ENCODE measurements around the gene ZNF516. TPM values are rescaled to one million over a fixed set of nuclear protein-coding genes. Genes with fewer than 3 reads are reported as not detected.

ZNF516 gene
- total RNA-seq, 1 donor from 2014 or later: 19.4 TPM

DNA sequence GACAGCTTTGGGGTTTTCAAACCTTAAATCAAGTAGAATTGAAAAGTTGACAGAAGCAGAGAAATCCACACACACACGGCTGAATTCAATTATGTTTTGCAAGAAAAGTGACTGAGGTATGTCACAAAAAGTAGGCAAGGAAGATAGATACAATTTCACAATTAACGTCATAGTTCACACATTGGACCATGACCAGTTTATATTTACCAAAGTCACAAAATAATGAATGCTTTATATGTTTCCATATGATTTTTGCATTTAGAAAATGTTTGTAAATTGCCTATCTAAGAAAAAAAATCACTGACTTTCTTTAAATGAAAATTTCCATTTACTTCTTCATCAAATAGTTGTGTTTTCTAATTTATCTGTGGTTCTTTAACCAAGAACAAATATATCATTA lies 29.4 kb upstream of the ZNF516 start:
- no peak for DNase-seq
- Mint-ChIP-seq H3K9me3 (no peaks in the 10 kb centered on the region), H3K4me3 (no peak overlapping the region), H3K27ac (no peak overlapping the region), H3K4me1 (peaks cover 6% of the 10 kb centered on the region), H3K27me3 (peaks cover 22% of the 10 kb centered on the region), H3K36me3 (ENCODE audit: low read depth) (no peaks in the 10 kb centered on the region)
- CTCF ChIA-PET: no interaction called here
- TF ChIP-seq, protein P1, sequence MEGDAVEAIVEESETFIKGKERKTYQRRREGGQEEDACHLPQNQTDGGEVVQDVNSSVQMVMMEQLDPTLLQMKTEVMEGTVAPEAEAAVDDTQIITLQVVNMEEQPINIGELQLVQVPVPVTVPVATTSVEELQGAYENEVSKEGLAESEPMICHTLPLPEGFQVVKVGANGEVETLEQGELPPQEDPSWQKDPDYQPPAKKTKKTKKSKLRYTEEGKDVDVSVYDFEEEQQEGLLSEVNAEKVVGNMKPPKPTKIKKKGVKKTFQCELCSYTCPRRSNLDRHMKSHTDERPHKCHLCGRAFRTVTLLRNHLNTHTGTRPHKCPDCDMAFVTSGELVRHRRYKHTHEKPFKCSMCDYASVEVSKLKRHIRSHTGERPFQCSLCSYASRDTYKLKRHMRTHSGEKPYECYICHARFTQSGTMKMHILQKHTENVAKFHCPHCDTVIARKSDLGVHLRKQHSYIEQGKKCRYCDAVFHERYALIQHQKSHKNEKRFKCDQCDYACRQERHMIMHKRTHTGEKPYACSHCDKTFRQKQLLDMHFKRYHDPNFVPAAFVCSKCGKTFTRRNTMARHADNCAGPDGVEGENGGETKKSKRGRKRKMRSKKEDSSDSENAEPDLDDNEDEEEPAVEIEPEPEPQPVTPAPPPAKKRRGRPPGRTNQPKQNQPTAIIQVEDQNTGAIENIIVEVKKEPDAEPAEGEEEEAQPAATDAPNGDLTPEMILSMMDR (IDR thresholded peaks at IDR 0.05): no peak
- no peak for ATAC-seq (ENCODE audit: low read depth)
- POLR2A ChIA-PET: no interaction called here
- intact Hi-C loops (cut with micrococcal nuclease): loop anchor here (10.0 kb wide), 1 partner anchor 50 kb away; no protein-coding TSS in a partner anchor

- Mint-ChIP-seq H3K27ac (no peak overlapping the region), H3K27me3 (peaks cover 28% of the 10 kb centered on the region), H3K4me3 (no peak overlapping the region), H3K4me1 (peaks cover 15% of the 10 kb centered on the region), H3K36me3 (ENCODE audit: low read depth) (no peaks in the 10 kb centered on the region), H3K9me3 (no peaks in the 10 kb centered on the region)
- no peak for DNase-seq
- POLR2A ChIA-PET: no interaction called here
- intact Hi-C loops (cut with micrococcal nuclease): loop anchor here (10.0 kb wide), 1 partner anchor 52 kb away; no protein-coding TSS in a partner anchor
- TF ChIP-seq, protein P1 (IDR thresholded peaks at IDR 0.05): no peak
- CTCF ChIA-PET: no interaction called here
- ATAC-seq (ENCODE audit: low read depth): no peak
Measured at GRCh38 chr18:76522551-76522950, 27.5 kb upstream of the ZNF516 start.

- TF ChIP-seq, protein P1 (IDR thresholded peaks at IDR 0.05): no peak
- ChIA-PET POLR2A (no interaction called here), CTCF (no interaction called here)
- H3K4me1 Mint-ChIP-seq: peaks cover 17% of the 10 kb centered on the region
- no peaks in the 10 kb centered on the region for H3K9me3 Mint-ChIP-seq
- peaks cover 26% of the 10 kb centered on the region for H3K27me3 Mint-ChIP-seq
- H3K36me3 Mint-ChIP-seq (ENCODE audit: low read depth): no peaks in the 10 kb centered on the region
- DNase-seq (no peak), ATAC-seq (ENCODE audit: low read depth) (no peak)
- H3K27ac Mint-ChIP-seq: no peak overlapping the region
- intact Hi-C loops (cut with micrococcal nuclease): loop anchor here (10.0 kb wide), 1 partner anchor 53 kb away; no protein-coding TSS in a partner anchor
- no peak overlapping the region for H3K4me3 Mint-ChIP-seq
Measured at GRCh38 chr18:76522122-76522503, 27.1 kb upstream of the ZNF516 start.

DNA sequence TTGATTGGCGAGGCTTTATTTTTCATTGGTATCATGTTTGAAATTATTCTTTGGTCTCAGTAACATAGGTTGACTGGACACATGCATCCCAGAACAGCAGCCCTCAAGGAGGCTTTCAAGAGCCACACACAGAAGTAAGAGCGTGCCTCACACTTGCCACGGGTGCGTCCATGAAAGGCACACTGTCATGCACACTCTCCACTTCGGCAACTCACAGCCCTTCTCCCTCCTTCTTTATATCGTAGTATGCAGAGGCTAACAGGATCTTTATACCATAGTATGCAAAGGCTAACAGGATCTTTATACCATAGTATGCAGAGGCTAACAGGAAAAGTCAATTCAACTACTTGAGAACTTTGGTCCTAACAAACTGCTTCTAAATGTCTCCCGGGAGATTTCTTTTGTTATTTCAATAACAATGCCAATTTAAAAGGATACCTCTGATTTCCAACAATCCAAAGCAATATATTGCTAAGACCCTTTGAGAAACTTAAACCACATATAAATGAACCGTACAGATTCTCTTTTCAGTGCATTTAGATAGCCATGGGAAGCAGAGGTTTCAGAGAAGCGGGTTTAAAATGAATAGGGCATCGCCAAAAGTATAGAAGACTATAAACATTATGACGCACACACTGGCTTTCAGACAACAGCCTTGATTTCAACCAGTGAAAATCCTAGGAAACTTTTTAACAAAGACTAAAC lies 26.5 kb upstream of the ZNF516 start:
- ATAC-seq (ENCODE audit: low read depth) (no peak), DNase-seq (no peak)
- Mint-ChIP-seq H3K36me3 (ENCODE audit: low read depth) (no peaks in the 10 kb centered on the region), H3K27ac (no peak overlapping the region), H3K9me3 (no peaks in the 10 kb centered on the region), H3K4me3 (no peak overlapping the region), H3K4me1 (peaks cover 17% of the 10 kb centered on the region), H3K27me3 (peaks cover 21% of the 10 kb centered on the region)
- TF ChIP-seq, protein P1 (IDR thresholded peaks at IDR 0.05): no peak
- ChIA-PET POLR2A (no interaction called here), CTCF (no interaction called here)
- intact Hi-C loops (cut with micrococcal nuclease): loop anchor here (10.0 kb wide), 1 partner anchor 53 kb away; no protein-coding TSS in a partner anchor

DNA sequence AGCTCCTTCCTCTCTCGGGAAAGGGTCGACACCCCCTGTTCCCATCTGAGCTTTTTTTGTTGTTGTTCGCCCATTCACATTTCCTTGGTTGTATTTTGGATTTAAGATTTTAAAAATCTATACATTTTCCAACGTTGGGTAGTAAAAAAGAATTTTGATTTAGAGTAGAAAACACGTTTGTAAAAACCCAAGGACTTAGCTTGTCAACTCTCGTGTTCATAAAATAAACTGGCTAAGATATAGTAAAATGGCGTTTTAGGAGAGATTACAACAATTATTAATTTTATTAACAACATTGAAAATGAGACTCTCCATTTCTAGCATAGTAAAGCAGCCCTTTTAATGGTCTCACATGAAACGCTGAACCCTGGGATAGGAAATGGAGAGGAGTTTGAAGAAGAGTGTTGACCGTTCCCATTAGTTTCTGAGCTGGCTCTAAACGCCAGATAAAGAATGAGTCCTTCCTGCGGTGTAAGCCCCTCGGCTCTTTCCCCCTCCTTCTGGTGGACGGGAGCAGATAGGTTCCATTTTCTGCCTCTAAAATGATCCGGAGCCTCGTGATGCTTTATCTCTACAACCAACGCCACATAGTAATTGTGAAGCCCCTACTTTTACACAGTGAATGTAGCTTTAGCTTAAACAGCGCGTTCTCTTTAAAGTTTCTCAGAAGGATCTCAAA lies 24.0 kb upstream of the ZNF516 start:
- intact Hi-C loops (cut with micrococcal nuclease): loop anchor here (2.0 to 5.0 kb wide), 3 partner anchors 18 to 67 kb away; no protein-coding TSS in a partner anchor
- Mint-ChIP-seq H3K4me3 (peak overlapping the region; percentile 75), H3K4me1 (peaks cover 17% of the 10 kb centered on the region), H3K27ac (no peak overlapping the region), H3K36me3 (ENCODE audit: low read depth) (no peaks in the 10 kb centered on the region), H3K27me3 (peaks cover 14% of the 10 kb centered on the region), H3K9me3 (no peaks in the 10 kb centered on the region)
- POLR2A ChIA-PET: interaction anchor here (1.3 kb wide), 1 partner anchor 26 kb away, joined by 4 read pairs; no protein-coding TSS in a partner anchor
- CTCF ChIA-PET: no interaction called here
- TF ChIP-seq, protein P1 (IDR thresholded peaks at IDR 0.05): no peak
- no peak for ATAC-seq (ENCODE audit: low read depth)
- no peak for DNase-seq

All from activated B cell treated with CpG ODN at 0.5 μM for 24 hours (primary cell).